Colonic mucosa (tissue), 4 donors: ENCODE results near the gene MYO7B. TPM values are rescaled to one million over a fixed set of nuclear protein-coding genes. Genes with fewer than 3 reads are reported as not detected.

Experiments used
- DNase-seq: peaks from one replicate; pipeline ENCODE4 v3.0.0-alpha.2; 2020
- H3K27ac ChIP-seq: fragments of 200-600 bp; one replicate; pipeline ENCODE4 v1.8.0; 2021
- H3K27me3 ChIP-seq: fragments of 200-600 bp; one replicate; pipeline ENCODE4 v1.8.0; 2021
- H3K36me3 ChIP-seq: fragments of 200-600 bp; one replicate; pipeline ENCODE4 v1.8.0; 2021
- H3K4me1 ChIP-seq: fragments of 200-600 bp; one replicate; pipeline ENCODE4 v1.8.0; 2021; ENCODE audit warnings: mild to moderate bottlenecking
- H3K4me3 ChIP-seq: fragments of 200-600 bp; one replicate; pipeline ENCODE4 v1.8.0; 2021
- H3K9ac ChIP-seq, 2 donors: one replicate each; pipeline ENCODE4 v1.7.0; 2013; ENCODE audit warnings: control low read depth in 2 of 2, low read depth in 2 of 2, low read length in 2 of 2
- H3K9me3 ChIP-seq: fragments of 200-600 bp; one replicate; pipeline ENCODE4 v1.8.0; 2021
- intact Hi-C: fragments of 100-400 bp; cut with DNase I; formaldehyde crosslinking; loops from one replicate; pipeline ENCODE4 v1.14.1; 2022
- total RNA-seq, 2 donors: library from RNA; stranded (reverse); fragmentation: NEBNext Ultra II Directional in 1 of 2; extraction: Animal tissue kit (Norgen Biotek cat#: 25700) in 1 of 2; gene quantifications; one replicate each; pipeline ENCODE4 v1.2.1, GENCODE V29; 2021
- TF ChIP-seq, protein P1 (sequence below): fragments of 200-600 bp; IDR thresholded peaks from one replicate; pipeline ENCODE4 v1.8.0; 2022; ENCODE audit warnings: antibody characterized with exemption, mild to moderate bottlenecking
- donor health status: healthy.
- donor health status: DM: no; HTN: no; CAD: no.
- donor health status: DM: no; HTN: no; CAD: no.

MYO7B gene
- total RNA-seq, 2 donors from 2014 or later: 159 to 218 TPM

DNA sequence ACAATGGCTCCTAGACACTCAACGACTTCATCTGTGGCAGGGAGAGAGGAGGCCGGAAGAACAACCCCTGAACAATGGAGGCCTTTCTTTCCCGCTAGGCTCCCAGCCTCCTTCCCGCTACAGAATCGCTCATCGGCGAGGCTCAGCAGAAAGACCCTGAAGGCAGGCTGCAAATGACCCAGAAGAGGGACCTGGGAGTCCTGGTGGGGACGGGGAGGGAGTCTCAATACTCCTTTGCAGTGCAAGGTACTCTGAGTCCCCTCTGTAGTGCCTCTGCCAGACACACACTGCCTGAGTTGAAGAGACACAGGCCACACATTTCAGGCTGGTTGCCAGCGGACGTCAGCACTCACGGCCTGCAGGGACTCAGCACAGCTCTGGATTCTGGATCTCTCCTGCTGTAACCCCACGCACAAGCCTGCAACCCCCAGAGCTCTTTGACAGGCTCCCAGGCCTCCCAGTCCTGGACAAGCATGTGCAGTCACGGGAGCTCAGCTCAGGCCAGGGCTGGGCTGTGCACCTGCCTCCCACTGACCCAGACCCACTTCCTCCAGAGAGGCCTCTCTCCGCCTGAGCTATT, 116.6 kb downstream of the MYO7B start:
- DNase-seq: no peak
- TF ChIP-seq, protein P1, sequence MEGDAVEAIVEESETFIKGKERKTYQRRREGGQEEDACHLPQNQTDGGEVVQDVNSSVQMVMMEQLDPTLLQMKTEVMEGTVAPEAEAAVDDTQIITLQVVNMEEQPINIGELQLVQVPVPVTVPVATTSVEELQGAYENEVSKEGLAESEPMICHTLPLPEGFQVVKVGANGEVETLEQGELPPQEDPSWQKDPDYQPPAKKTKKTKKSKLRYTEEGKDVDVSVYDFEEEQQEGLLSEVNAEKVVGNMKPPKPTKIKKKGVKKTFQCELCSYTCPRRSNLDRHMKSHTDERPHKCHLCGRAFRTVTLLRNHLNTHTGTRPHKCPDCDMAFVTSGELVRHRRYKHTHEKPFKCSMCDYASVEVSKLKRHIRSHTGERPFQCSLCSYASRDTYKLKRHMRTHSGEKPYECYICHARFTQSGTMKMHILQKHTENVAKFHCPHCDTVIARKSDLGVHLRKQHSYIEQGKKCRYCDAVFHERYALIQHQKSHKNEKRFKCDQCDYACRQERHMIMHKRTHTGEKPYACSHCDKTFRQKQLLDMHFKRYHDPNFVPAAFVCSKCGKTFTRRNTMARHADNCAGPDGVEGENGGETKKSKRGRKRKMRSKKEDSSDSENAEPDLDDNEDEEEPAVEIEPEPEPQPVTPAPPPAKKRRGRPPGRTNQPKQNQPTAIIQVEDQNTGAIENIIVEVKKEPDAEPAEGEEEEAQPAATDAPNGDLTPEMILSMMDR: no peak

DNA sequence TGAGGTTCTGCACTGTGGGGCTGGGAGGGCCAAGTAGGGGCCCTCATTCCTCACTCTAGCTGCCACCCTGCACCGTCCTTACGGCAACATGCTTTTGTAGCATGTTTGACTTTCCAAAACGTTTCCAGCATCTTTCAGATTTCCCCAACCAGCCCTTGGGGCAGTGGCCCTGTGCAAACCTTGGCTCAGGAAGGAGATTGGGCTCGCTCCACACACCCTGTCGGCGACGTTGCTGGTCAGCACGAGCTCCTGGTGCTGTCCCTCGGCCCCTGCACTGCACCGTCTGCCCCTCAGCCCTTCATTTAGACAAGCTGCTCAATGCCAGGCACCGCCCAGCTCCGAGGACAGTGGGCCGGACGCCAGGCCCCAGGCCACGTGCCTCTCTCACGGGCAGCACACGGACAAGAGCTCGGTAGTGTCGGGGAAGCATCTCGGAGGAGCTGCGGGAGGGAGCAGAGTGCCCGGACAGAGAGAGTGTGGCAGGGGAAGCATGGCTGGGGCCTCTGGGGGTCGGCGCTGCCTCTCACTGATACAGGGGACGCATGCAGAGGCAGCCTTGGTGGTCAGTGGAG, 117.4 kb downstream of the MYO7B start:
- H3K9ac ChIP-seq: peak overlapping the region in 1 of 2 donors; percentile 14
- no peak overlapping the region for H3K4me3 ChIP-seq
- H3K4me1 ChIP-seq: no peaks in the 10 kb centered on the region
- no peak for DNase-seq
- TF ChIP-seq, protein P1: no peak
- H3K36me3 ChIP-seq: no peaks in the 10 kb centered on the region
- intact Hi-C loops: no loop called here
- no peaks in the 10 kb centered on the region for H3K27me3 ChIP-seq
- H3K27ac ChIP-seq: no peak overlapping the region
- no peaks in the 10 kb centered on the region for H3K9me3 ChIP-seq

More for the DNA sequence above, 116.6 kb downstream of the MYO7B start:
- Histone ChIP-seq H3K27me3 (no peaks in the 10 kb centered on the region), H3K9ac (no peak overlapping the region), H3K9me3 (no peaks in the 10 kb centered on the region), H3K36me3 (no peaks in the 10 kb centered on the region), H3K27ac (no peak overlapping the region), H3K4me1 (no peaks in the 10 kb centered on the region), H3K4me3 (no peak overlapping the region)
- intact Hi-C loops: no loop called here

DNA sequence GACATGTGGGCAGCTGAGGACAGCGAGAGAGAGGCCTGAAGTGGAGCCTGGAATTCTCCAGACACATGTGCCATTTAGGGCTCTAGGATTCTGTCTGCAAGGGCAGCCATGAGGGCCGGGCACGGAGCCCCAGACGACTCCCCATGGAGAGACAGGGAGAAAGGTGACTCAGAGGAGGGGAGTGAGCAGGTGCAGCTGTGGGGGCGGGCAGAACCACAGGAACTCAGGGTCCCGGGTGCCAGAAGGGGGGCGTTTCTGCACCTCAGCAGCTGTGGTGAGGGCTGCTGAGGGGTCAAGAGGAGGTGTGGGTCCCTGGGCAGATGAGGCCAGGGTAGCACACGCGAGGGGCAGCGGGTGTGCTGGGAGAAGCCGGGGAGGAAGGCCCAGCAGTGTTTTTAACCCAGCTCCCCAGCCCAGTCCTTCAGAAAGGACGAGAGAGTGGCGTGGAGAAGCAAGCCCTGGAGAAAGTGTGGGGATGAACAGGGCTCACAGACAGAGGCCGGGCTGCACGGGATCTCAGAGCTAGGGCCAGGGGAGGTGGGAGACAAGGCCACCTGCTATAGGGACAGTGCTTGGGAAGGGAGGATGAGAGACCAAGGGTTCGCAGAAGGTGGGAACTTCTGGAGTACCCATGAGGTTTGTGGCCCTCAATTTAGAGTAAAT, 118.1 kb downstream of the MYO7B start:
- no peak for DNase-seq
- Histone ChIP-seq H3K36me3 (no peaks in the 10 kb centered on the region), H3K9me3 (no peaks in the 10 kb centered on the region), H3K9ac (no peak overlapping the region), H3K4me3 (no peak overlapping the region), H3K27me3 (no peaks in the 10 kb centered on the region), H3K27ac (no peak overlapping the region), H3K4me1 (no peaks in the 10 kb centered on the region)
- intact Hi-C loops: no loop called here
- TF ChIP-seq, protein P1: no peak

DNA sequence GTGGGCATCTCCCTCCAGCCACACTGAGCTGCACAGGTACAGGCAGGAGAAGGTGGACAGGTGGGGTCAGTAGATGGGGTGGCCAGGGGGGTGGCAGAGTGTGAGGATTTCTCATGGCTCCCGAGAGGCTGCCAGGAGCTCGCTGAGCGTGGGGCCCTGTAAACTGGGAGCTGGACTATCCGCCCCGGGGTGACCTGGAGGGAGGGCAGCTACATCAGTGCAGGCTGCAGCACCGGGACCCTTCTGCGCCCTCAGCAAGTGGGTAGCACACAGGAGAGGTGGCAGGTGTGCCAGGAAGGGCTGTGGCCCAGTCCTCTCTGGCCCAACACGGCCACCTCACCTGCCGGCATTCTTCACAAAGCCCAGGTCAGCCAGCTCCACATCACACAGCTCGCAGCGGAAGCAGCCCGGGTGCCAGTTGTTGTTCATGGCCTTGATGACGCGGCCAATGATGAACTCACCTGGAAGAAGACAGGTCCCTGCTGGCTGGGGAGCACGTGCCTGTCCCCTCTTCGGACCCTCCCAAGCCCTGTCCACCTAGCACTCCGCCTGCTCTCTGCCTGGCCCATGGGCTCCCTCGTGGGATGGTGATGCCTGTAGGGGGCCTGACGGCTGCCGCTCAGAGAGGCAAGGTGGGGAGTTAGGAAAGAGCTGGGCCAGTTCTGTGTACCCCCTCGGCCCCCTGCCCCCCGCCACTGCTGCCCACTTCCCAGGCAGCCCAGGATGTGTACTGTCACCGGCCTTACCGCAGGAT, 118.8 kb downstream of the MYO7B start:
- Histone ChIP-seq H3K4me3 (no peak overlapping the region), H3K27me3 (no peaks in the 10 kb centered on the region), H3K9me3 (no peaks in the 10 kb centered on the region), H3K27ac (no peak overlapping the region), H3K36me3 (no peaks in the 10 kb centered on the region), H3K4me1 (no peaks in the 10 kb centered on the region), H3K9ac (no peak overlapping the region)
- intact Hi-C loops: no loop called here
- TF ChIP-seq, protein P1: no peak
- no peak for DNase-seq

DNA sequence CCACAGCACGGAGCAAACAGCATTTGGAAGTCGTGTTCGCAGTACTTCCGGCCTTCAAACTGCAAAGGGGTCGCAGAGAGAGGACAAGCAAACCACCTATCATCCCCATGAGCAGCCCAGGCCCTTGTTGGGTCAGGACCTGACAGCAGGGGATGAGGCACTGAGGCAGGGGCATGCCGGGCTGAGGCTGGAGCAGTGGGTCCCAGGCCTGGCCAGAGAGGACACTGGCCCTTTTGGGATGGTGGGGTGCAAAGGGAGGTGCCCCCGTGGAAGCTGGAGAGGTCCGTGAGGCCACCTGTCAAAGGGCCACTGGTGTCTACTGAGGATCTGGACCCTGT, 119.3 kb downstream of the MYO7B start:
- no peaks in the 10 kb centered on the region for H3K4me1 ChIP-seq
- no peak overlapping the region for H3K27ac ChIP-seq
- intact Hi-C loops: no loop called here
- DNase-seq: no peak
- H3K9ac ChIP-seq: no peak overlapping the region
- TF ChIP-seq, protein P1: no peak
- H3K36me3 ChIP-seq: no peaks in the 10 kb centered on the region
- H3K4me3 ChIP-seq: no peak overlapping the region
- H3K9me3 ChIP-seq: no peaks in the 10 kb centered on the region
- no peaks in the 10 kb centered on the region for H3K27me3 ChIP-seq
